Heart left ventricle (tissue), 13 donors: ENCODE measurements around the gene ABCC1.

Experiments
- CTCF ChIP-seq, 12 donors: fragments of 200-600 bp; sonication (generic) in 4 of 12; IDR thresholded peaks; one replicate each; pipeline versions ENCODE4 v1.5.0 to v1.8.0; 2018 to 2022; ENCODE audit warnings: antibody characterized with exemption in 12 of 12, mild to moderate bottlenecking in 5 of 12
- POLR2A ChIP-seq, 2 donors: fragments of 450-650 bp; IDR thresholded peaks; one replicate each; pipeline ENCODE4 v1.6.1; 2017; ENCODE audit warnings: antibody characterized with exemption in 2 of 2, mild to moderate bottlenecking in 2 of 2, moderate library complexity in 2 of 2
- donor health status: ischemic (EF 13 %, LVEDD 7.1; RV severe dilation, severe dysfunction).
- donor health status: DM: no; HTN: yes; CAD: no.
- donor health status: DM: no; HTN: no; CAD: no.
- donor health status: ischemic (EF 25% LVEDD 6.9; RV normal size, moderate dysfunction).
- donor health status: ischemic (EF 25% LVEDD 5.7; RV mildly dilated, moderate dysfunction).
- donor health status: ischemic (EF 35%, LVEDD 5.7; RV mildly dilated, moderate dysfunction).
- donor health status: nonischemic (EF 11% LVEDD 7.7; RV severe dilation, severe dysfunction).
- donor health status: DM: yes; HTN: yes; CAD: no.
- donor health status: PGD.
- donor health status: ischemic (EF 29% LVEDD 5.4; RV normal size, mild dysfunction).
- donor health status: nonischemic (EF 23%, LVEDD 6.1; RV moderate dilation, normal function).

DNA sequence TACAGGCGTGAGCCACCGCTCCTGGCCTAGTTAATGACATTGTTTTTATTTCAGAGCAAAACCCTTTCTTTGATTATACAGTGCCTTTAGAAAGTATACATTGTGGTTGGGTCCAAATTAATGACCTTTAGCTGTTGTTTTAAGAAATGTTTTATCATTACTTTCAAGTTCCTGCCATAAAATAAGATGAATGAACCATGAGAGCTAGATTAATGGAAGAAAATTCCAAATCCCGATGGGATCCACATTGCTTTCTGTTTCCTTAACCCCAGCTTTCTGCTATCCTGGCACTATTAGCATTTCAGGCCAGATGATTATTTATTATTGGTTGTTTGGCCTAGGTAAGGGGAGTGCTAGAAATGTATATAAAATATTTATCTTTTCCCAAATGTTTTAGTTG is 131.7 kb downstream of the ABCC1 start:
- TF ChIP-seq CTCF (IDR thresholded peaks at IDR 0.05) (no peak), POLR2A (IDR thresholded peaks at IDR 0.05) (no peak)
